GM13976 (cell line): ENCODE results near the gene JAG2.

Source experiments
- DNase-seq: peaks from one replicate; pipeline ENCODE4 v3.0.0; 2012; ENCODE audit warnings: low spot score
- in situ Hi-C: fragments of 300-500 bp; cut with MboI; formaldehyde crosslinking; loops from one replicate; pipeline ENCODE4 v1.12.0; 2022; ENCODE audit warnings: low sequenced_read_pairs, mixed read lengths, inconsistent platforms; ENCODE audit not compliant: unreplicated experiment
- TF ChIP-seq, protein P1 (sequence below): IDR thresholded peaks from 2 replicates; pipeline ENCODE4 v1.5.1; 2012; ENCODE audit warnings: borderline replicate concordance, mild to moderate bottlenecking; ENCODE audit not compliant: insufficient read depth; ENCODE audit errors: extremely low read depth, missing control alignments, control extremely low read depth

The JAG2 gene

DNA sequence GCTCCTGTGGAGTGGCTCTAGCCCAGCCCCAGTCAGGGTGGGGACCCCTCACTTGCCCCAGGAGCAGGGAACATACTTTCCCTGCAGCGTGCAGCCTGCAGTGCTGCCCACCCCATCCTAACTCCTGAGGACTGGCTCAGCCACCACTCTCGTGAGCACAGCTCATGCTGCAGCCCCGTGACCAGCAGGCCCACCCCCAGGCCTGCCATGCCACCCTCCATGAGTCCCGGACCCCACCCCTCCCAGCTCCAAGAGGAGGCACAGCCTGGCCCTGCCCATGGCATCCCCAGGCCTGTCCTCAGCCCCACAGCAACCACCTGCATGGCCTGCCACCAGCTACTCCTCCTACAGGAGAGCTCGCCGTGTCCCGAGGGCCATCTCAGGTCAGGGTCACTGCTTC lies 3.9 kb upstream of the JAG2 start:
- DNase-seq, result no peak

DNA sequence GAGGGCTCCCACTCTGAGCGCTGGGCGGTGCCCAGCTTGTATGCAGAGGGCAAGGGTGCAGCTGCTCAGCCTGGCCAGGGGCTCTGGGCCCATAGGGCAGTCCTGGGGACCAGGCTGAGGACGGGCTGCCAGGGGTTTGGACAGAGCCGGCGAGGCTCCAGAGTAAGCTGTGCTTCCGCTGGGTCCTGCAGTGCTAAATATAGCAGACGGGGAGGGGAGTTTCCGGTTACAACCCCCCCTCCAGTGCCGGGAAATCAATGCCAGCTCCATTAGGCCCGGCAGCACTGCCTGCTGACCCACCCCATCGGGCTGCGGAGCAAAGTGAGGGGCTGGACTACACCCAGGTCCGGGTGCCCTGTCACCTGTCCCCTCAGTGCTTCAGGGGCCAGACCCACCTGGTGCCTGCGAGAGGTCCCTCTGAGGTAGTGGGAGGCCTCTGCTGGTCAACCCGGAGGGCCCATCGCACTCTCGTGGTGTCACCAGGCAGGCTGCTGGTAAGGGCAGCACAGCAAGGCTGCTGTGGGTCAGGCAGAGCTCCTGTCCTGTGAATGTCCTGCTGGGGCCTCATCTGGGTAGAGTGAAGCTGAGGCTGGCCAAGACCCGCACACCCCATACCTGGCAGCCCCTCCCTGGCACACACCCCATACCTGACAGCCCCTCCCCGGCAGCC lies 2.6 kb upstream of the JAG2 start:
- TF ChIP-seq, protein P1, sequence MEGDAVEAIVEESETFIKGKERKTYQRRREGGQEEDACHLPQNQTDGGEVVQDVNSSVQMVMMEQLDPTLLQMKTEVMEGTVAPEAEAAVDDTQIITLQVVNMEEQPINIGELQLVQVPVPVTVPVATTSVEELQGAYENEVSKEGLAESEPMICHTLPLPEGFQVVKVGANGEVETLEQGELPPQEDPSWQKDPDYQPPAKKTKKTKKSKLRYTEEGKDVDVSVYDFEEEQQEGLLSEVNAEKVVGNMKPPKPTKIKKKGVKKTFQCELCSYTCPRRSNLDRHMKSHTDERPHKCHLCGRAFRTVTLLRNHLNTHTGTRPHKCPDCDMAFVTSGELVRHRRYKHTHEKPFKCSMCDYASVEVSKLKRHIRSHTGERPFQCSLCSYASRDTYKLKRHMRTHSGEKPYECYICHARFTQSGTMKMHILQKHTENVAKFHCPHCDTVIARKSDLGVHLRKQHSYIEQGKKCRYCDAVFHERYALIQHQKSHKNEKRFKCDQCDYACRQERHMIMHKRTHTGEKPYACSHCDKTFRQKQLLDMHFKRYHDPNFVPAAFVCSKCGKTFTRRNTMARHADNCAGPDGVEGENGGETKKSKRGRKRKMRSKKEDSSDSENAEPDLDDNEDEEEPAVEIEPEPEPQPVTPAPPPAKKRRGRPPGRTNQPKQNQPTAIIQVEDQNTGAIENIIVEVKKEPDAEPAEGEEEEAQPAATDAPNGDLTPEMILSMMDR, result no peak
- no peak for DNase-seq
- in situ Hi-C loops, result no loop called here

More for the DNA sequence above, 3.9 kb upstream of the JAG2 start:
- TF ChIP-seq, protein P1, result no peak
- in situ Hi-C loops, result no loop called here

DNA sequence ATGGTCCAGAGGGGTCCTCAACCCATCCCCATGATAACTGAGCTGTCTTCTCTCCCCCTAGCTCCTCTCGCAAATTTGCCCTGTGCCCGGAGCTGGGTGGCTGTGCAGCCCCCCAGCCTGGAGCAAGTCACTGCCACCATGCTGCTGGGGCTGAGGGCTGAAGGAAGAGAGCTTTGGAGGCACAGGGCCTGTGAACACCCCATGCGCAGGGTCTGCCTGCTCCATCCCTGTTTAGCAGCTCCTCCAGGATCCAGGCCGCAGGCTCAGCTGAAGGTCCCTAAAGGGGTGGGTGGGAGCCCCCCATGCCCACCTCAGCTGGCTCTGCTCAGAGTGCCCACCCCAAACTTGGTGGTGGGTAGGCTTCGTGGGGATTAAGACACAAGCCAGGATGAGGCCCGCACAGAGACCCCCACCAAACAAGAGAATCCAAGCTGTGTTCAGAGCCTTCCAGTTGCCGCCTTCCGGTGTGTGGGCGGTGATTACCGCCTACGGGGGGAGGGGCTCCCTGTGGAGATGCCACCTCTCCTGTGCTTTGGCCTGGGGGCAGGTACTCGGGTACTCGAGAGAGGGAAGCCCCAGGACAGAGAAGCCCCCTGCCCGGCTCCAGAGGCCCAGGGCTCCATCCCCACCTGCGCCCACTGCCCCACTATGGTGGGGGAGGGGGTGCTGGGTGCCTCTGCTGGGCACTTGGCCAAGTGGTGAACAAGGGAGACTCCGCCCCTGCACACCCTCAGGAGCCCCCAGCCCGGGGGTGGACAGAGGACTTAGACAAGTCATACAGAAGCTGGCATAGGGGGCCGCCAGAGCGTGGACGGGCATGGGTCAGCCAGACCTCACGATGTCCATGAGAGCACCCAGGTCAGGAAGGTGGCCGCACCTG lies 1.4 kb upstream of the JAG2 start:
- DNase-seq, result no peak
- TF ChIP-seq, protein P1, result no peak
- in situ Hi-C loops, result no loop called here

DNA sequence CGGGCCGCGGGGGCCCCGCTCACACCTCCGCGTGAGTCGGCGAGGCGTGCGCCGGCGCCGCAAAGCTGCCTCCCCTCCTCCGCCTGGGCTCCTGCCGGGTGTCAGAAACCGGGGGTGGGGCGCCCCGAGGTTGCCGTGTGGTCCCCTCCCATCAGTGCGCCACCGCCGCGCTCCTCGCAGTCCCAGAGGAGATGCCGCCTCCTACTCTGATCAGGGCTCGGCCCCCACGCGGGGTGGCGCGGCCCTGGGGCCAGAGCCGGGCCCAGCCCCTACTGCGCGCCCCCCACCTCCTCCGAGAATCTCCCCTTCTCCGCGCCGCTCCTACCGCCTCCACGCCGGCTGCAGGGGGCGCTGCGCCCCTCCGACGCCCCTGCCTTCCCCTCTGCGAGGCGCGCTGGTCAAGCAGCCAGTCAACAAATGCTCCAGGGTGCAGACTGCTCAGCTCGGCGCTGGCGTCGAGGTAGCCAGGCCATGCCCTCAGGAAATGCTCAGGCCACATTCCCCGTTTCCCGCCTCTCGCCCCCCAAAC lies 467 bp upstream of the JAG2 start:
- in situ Hi-C loops, result no loop called here
- TF ChIP-seq, protein P1, result peak; percentile 40
- DNase-seq, result peak; percentile 71

DNA sequence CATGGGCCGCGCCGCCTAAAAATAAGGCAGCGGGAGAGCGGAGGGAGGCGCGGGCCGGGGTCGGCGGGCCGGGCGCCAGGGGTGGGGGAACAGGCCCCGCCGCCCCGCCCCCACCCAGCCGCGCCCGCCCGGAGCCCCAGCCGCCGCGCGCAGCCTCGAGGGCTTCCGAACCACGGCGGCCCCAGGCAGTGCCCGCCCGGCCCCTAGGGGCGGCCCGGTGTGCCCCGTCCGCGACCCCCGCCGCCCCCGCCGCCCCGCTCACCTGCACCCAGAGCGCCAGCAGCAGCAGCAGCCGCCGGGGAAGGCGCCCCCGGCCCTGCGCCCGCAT lies 519 bp downstream of the JAG2 start:
- in situ Hi-C loops, result no loop called here
- DNase-seq, result no peak
- TF ChIP-seq, protein P1, result no peak

DNA sequence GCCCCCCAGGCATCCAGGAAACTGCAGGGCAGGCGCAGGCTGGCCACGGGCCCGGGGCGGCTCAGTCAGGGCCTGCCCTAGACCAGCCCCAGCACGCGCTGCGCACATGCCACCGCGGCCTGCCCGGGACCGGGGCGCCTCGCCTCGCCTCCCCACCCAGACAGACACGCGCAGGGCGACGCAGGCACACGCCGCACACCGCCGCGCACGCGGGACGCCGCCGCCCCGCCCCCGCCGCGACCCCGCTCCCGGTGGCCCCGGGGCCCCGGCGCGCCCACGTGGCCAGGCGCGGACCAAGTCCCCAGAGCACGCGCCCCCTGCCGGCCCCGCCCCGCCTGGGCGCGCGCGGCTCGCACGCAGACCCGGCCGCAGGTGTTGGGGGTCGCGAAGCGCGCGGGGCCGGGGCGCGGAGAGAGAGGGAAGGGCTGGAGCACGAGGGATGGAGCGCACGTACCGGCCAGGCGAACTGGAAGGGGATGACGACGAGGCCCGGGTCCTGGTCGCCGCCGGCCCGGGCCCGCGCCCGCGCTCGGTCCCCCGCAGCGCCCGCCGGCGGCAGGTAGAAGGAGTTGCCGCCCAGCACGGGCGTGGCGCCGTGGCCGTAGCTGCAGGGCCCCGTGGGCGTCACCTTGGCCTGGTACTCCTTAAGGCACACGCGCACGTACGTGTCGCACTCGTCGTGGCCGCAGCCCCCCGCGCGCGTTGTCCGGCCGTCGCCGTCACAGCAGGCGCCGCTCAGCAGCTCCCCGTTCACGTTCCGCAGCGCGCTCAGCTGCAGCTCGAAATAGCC lies 1.1 kb downstream of the JAG2 start:
- no peak for DNase-seq
- in situ Hi-C loops, result no loop called here
- TF ChIP-seq, protein P1, result no peak
